Measurements from ENCODE around the gene DMPK.

The DMPK gene

DNA sequence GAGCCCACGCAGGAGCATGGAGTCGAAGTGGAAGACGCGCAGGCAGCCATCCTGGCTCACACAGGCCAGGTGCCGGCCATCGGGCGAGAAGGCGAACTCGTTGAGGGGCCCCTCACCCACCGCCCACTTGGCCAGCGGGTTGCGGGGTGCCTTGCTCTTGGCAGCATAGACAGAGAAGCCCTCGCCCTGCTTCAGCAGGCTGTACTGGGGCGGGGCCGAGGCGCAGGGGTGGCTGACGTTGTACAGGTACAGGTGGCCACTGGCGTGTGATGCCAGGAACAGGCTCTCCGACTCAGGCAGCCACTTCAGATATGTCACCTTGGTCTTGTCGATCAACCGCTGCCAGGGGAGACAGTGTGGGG lies 4.2 kb upstream of the DMPK start:
- no peak for DNase-seq (ENCODE audit: low read depth in 2 of 2)

DNA sequence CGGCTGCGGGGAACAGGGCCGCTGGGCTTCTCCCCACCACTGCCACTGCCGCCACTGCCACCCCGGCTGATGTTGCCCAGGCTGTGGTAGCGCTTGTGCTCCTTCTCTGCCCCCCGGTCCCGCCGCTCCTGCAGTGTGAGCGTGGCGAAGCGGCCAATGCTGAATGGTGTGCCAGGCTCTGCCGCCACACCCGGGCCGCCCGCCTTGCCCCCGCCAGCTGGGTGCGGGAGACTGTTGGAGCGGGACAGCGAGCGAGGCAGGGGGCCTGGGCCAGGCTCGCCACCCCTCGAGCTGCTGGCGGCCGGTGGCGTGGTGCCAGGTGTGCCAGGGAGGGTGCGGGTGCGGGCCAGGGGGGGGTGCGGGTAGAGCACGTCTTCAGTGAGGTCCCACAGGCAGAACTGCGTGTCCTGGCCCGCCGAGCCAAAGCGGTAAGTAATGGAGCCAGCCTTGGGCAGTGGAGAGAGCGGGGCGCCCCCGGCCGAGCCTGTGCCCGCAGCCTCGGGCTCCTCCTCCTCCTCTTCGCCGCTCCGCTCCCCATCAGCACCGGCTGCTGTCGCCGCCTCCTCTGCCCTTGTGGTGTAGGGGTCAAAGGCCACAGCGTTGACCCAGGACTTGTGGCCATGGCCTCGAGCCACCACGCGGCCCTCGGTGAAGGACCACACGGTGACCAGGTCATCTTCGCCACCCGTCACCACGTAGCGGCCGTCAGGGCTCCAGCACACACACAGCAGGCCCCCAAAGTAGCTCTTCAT lies 3.7 kb upstream of the DMPK start:
- DNase-seq (ENCODE audit: low read depth in 2 of 2): no peak

DNA sequence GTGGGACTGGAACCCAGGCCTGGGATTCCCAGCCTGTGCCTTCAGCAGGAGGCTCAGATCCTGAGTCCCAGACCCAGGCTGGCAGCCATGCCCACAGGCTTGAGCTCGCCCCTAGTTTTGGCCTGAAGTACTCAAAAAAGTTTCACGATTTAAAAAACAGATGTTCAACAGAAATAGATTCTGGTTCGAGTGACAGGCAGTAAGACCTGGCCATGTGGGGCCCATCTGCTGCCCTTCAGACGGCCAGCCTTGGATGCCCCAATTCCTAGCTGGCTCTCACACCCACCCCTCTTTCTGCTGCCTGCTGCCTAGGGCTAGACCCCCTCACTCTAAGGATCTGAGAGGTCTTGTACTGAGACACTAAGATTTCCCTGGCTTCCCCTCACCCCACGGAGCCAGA lies 2.8 kb upstream of the DMPK start:
- DNase-seq (ENCODE audit: low read depth in 2 of 2): no peak

DNA sequence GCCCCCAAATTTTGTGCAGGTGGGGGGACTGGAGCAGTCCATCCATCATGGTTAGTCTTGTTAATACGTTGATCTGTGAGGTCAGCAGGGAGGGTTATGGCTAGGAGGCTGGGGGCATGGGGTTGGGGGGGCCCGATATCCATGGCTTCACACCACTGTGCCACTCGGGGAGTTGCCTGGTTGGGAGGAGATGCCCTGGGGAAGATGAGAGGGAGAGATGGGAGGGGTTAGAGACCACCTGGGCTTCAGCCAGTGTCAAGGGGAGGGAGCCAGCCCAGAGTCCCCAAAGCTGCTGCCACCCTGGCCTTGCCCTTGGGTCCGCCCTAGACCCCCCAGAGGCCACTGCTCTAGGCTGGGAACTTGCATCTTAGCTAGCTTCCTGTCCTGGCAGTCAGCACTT lies 1.8 kb upstream of the DMPK start:
- DNase-seq (ENCODE audit: low read depth in 2 of 2): no peak

DNA sequence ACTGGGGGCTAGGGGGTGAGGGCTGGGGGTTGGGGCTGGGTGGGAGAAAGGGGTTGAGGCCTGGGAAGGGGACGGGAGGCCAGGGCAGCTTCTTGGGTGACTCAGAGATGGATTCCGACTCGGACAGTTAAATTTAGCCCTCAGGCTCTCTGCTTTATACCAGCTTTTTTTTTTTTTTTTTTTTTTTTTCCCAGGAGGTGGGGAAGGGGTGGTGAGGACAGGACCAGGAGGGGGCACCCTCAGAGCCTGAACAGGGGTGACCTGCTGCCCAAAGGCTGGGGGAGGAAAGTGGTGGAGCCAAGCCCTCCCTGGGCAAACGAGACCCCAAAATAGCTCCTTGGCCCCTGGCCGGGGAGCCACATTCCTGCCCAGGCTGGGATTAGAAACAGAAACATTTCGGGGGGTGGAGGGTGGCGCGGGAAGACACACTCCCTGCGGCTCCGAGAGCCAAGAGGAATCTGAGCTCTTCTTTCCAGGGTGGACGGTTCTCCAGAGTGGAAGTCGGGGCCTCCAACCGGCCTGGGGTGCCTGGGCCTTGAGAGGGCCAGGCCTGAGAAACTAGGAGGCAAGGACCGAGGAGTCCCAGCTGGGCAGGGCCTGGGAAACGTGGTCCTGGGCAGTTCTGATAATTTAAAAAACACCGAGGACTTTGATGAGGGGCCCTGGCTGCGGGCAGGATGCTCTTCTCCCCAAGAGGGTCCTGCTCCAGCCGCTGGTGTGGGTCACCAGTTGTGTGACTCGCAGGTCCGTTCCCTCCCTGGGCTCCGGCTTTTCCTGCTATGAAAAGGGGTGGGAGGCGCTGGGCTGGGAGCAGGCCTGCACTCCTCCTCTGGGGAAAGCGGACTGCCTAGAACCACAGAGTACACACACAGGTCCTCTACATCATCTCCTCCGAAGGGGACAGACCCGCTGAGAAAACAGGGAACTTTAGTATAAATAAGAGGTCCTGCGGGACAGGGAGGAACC lies 813 bp upstream of the DMPK start:
- no peak for DNase-seq (ENCODE audit: low read depth in 2 of 2)

DNA sequence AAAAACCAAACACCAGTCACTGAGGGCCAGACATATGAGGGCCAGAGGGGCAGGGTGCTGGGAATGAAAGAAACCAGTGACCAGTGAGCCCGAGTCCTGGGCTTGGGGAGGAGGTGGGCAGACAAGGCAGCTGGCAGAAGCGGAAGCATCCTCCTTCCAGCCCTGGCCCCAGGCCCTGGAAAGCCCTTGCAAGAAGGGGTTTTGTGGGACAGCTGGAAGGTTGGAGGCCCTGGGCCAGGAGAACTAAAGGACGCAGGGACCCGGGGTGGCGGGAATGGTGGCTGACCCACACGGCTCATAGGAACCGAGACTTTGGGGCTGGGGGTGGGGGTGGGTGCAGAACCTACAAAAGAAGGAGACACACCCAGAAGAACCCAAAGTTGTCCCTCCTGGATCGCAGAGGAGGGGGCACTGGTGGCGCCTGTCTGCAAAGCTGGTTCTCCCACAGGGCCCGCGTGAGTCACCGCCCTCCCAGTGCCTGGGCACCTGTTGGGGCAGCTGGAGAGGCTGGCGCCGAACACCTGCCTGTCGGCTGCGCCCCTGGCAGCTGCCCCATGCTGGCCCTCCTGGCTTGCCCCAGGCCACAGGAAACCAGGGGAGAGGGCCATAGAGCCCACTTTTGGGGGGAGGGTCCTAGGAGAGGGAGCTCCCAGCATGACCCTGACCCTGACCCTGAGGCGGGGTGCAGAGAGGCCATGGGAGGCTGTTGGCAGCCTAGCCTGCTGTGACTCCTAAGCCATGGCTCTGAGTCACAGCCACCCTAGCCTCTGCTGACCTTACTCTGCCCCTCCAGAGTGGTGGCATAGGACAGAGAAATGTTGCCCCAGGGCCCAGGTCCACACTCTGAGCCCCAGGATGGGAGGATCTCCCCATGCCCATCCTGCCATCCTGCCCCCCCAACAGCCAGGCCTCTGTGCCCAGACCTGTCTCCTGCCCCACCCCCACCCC lies 802 bp downstream of the DMPK start:
- DNase-seq (ENCODE audit: low read depth in 2 of 2): no peak

DNA sequence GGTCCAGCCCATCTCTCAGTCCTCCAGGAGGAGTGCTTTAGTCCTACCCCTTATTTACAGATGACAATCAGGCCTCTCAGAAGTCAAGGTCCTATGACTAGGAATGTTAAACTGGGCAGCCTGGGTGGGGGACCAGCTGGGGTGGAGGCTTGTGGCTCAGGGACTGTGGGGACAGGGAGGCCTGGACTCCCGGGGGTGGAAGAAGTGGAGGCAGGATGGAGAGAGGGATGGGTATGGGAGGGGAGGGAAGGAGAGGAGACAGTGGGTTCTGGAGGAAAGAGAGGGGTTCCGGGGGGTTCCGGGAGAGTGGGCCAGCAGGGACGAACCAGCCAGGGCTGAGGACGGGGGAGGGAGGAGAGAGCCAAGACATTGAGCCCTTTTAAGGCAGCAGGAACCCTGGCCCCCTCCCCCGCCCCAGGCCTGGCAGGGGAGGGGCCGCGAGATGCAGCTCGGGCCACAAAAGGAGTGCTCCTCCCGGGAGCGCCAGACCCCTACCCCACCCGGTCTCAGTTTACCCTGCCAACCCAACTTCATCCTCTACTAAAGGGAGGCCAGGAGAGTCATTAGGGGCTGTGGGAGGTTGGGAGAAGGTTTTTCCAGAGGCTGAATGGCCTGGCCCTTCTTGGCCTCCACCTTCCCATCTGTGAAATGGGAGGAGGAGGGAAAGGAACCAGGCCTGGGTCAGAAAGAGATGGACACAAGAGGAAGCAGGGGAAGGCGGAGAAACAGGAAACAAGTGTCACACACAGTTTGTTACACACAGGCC lies 1.7 kb downstream of the DMPK start:
- no peak for DNase-seq (ENCODE audit: low read depth in 2 of 2)

DNA sequence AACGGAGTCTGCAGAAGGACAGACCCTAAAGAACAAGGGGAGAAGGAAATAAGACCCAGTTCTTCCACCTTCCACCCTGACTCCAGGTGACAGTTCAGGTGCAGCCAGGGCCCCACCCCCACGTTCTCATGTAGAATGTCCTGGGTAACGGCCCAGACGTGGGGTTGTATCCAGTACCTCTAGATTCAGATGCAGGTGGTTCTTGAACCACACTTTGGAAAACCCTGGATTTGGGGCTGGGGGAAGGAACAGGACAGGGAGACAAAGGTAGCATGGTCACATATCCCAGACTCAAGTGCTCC lies 2.2 kb downstream of the DMPK start:
- no peak for DNase-seq (ENCODE audit: low read depth in 2 of 2)

DNA sequence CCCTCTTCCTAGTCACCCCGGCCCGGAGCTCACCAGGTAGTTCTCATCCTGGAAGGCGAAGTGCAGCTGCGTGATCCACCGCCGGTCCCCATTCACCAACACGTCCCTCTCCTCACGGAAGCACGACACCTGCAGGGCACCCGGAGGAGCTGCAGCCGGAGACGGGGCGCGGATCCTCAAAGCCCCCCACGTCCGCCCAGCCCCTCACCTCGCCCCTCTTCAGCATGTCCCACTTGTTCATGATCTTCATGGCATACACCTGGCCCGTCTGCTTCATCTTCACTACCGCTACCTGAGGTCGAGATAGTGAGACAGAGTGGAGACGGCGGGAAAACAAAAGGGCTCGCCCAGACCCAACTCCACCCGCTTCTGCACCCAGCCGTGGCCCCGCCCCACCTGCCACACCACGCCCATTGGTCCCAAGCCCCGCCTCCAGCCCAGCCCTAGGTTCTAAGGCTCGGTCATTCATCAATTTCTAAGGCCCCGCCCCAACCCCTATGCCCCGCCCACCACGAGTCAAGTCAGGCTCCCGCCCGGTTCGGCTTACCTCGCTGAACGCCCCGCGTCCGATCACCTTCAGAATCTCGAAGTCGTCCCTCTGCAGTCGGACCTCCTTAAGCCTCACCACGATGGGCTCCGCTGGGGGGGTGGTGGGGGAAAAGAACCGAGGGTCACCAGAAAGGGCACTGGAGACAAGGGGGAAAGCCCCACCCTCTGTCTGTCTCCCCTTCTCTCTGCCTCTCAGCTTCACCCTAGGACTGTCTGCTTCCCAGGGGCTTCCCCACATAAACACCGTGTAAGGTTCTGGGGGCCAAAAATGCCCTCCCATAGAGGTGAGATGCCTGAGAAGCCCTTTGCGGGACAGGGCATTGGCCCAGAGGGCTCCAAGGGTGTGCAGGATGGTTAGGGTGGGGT lies 2.8 kb downstream of the DMPK start:
- DNase-seq (ENCODE audit: low read depth in 2 of 2): peak; percentile 52 to 61

DNA sequence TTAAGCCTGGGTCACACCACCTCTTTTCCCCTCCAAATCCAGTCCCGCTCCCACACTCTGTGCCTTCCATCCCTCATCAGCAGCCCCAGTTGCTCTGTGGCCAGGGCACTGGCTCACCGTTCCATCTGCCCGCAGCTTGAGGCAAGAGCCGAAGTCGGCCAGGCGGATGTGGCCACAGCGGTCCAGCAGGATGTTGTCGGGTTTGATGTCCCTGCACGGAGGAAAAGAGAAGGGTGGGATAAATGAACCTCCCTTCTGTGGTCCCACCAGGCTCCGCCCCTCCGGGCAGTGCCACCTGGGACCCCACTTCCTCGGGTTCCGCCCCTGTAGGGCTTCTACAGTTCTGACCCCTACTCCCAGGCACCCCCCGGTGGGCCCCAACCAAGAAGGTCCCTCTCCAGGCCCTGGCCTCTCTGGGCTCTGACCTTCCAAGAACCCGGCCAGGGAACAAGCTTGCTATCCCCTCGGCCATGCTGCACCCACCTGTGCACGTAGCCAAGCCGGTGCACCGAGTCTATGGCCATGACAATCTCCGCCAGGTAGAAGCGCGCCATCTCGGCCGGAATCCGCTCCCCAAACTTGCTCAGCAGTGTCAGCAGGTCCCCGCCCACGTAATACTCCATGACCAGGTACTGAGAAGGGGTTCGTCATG lies 4.2 kb downstream of the DMPK start:
- no peak for DNase-seq (ENCODE audit: low read depth in 2 of 2)

DNA sequence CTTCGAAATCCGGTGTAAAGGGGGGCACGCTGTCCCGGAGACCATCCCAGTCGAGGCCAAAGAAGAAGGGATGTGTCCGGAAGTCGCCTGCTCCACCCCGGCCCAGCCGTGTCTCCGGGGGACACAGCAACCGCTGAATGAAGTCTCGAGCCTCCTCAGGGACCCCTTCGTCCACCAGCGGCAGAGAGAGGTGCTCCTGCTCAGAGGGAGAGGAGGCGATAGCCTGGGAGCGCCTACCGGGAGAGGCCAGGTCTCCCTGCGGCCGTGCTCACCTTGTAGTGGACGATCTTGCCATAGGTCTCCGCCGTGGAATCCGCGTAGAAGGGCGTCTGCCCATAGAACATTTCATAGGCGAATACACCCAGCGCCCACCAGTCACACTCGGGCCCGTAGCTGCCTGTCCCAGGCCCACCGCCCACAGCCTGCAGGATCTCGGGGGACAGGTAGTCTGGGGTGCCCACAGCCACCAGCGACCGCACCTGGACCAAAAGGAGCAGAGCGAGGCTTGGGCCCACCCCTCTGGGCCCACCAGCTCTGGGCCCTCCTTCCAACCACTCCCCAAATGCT lies 4.8 kb downstream of the DMPK start:
- DNase-seq (ENCODE audit: low read depth in 2 of 2): no peak

DNA sequence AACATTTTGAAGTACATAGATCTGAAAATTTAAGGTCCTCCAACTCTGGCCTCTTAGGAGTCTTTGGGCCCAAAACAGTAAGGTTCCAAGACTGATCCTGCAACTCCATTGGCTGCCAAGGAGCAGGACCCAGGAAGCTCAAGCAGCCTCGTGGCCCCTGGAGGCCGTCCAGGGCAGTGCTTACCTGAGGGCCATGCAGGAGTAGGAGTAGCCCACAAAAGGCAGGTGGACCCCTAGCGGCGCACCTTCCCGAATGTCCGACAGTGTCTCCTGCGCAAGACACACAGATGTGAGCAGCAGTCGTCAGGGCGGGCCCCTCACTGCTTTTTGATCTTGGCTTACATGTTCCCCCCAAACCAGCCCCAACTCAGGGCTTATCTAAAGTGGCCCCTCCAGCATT lies 7.5 kb downstream of the DMPK start:
- DNase-seq (ENCODE audit: low read depth in 2 of 2): no peak

DNA sequence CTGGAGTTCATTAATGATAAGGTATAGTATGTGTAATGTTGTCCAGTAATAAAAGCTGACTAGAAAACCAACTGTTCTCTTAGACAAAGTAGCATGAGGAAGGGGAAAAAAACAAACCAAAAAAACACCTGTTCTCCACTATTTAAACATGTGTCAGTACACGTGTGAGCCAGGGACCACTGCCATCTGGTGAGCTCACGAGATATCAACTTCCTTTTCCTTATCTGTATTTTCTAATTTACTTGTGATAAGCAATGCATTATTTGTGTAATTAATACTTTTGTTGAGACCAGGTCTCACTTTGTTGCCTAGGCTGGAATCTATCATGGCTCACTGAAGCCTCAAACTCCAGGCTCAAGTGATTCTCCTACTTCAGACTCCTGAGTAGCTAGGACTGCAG lies 8.9 kb downstream of the DMPK start:
- DNase-seq (ENCODE audit: low read depth in 2 of 2): no peak

DNA sequence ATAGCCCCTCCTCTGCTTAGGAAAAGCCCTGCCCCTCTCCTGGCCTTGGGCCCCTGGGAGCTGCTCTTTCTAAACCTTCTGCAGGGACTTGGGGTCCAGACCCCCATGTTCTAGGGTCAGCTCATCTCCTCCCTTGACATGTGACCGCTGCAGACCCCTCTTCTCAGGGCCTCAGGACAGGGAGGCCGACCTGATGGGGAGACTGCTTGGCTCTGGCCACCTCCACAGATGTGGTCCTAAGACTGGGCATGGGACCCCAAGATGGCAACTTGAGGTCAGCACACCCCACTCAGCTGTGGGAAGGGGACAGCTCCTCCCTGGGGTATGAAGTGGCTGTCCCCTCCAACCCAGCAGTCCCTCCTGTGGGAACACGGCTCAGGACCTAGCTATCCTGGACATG lies 9.4 kb downstream of the DMPK start:
- no peak for DNase-seq (ENCODE audit: low read depth in 2 of 2)

DNA sequence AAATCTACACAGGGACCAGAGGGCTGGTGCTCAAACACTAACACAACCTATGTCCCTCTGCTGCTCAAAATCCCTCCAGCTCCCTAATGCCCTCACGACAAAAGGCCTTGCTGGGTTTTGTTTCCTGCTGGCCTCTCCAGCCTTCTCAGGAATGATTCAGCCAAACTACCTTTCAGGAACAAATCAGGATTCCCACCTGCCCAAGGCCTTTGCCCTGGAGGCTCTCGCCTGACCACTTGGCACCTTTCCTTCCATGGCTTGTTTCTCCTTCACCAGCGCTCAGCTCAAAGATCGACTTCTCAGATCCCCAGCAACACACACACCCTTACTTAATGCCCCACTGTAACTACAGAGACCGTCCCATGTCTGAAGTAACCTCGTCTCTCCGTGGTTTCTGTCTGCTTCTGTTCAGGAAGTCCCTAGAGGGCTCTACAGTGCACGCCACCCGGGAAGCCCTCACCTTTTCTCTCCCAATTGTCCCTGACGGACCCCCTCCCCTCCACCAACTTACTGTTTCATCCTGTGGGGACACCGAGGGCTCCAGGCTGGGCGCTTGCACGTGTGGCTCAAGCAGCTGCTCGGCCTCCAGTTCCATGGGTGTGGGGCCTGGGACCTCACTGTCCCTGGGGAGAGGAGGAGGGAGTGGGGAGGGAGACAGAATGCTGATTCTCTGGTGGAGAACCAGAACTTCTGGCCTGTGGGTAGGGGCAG lies 10.0 kb downstream of the DMPK start:
- no peak for DNase-seq (ENCODE audit: low read depth in 2 of 2)

DNA sequence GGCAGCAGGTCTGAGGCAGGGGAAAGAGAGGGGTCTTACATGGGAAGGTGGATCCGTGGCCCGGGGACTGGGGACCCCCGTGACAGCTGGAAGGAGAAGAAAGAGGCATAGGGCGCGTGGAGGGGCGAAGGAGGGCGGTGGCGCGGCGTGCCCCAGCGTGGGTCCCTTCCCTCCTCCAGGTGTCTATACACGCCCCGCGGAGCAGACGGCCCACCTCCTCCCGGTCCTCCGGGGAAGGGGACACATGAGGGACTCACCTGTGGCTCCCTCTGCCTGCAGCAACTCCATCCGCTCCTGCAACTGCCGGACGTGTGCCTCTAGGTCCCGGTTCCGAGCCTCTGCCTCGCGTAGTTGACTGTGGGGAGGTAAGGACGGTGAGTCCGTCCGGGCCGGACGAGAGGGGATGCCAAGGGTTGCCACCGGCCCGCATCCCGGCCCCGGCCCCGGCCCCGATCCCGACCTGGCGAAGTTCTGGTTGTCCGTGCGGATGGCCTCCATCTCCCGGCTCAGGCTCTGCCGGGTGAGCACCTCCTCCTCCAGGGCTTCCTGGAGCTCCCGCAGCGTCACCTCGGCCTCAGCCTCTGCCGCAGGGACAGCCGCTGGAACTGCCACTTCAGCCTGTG lies 10.9 kb downstream of the DMPK start:
- no peak for DNase-seq (ENCODE audit: low read depth in 2 of 2)

DNA sequence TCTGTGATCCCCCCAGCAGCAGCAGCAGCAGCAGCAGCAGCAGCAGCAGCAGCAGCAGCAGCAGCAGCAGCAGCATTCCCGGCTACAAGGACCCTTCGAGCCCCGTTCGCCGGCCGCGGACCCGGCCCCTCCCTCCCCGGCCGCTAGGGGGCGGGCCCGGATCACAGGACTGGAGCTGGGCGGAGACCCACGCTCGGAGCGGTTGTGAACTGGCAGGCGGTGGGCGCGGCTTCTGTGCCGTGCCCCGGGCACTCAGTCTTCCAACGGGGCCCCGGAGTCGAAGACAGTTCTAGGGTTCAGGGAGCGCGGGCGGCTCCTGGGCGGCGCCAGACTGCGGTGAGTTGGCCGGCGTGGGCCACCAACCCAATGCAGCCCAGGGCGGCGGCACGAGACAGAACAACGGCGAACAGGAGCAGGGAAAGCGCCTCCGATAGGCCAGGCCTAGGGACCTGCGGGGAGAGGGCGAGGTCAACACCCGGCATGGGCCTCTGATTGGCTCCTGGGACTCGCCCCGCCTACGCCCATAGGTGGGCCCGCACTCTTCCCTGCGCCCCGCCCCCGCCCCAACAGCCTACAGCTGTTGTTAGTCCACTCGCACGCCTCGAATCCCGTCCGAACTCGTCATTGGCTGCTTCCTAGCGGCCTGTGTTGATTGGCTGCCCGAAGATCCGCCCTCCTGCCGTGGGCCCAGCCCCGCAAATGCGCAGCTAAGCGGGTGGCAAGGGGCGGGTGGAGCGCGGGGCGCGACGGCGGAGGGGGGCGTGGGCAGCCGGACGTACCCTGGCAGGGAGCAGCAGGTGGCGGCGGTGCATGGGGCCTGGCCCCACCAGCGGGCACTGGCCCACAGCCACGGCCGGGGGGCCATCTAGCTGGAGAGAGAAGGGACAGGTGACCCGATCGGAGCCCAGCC lies 11.8 kb downstream of the DMPK start:
- peak; percentile 79 to 82 for DNase-seq (ENCODE audit: low read depth in 2 of 2)
